GM12864 (cell line): ENCODE measurements around the gene LMNTD2.

Experiments
- DNase-seq: peaks from one replicate; pipeline ENCODE4 v3.0.0-alpha.2; 2011; ENCODE audit warnings: low read depth
- H3K4me3 ChIP-seq: 2 replicates; pipeline ENCODE4 v1.5.1; 2011; ENCODE audit warnings: mild to moderate bottlenecking, low read depth, low read length, control low read depth
- TF ChIP-seq, protein P1 (sequence below): IDR thresholded peaks from 2 replicates; pipeline ENCODE4 v1.5.1; 2011; ENCODE audit warnings: low read depth, mild to moderate bottlenecking, moderate library complexity, low read length, control low read depth, inconsistent platforms; ENCODE audit errors: missing control alignments

Gene LMNTD2, protein sequence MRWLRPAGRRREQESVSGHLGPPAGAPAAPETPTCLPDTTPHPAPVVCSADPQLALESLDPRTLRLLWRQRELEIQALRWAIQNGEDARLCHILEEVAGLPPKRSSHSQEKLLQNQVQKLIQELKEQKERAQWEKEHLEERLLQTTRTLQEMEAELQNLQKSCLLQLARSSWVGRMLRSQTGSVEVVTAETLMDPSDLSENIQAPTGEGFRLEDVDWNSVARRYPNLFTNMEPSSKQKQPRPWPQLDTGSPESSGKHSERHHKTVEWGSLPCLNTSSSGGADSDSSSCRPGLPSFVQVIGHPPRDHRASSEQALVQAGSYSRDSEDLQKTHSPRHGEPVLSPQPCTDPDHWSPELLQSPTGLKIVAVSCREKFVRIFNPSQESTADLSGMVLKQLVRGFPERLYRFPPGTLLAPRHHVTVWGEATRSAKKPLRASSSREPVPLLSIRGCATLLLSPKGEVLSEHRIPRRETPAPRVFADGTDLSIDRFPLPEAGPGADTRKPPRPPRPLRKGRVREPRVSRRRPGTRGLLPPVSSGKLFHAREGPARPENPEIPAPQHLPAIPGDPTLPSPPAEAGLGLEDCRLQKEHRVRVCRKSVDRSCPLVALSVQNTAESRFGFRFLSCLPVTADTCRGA

DNA sequence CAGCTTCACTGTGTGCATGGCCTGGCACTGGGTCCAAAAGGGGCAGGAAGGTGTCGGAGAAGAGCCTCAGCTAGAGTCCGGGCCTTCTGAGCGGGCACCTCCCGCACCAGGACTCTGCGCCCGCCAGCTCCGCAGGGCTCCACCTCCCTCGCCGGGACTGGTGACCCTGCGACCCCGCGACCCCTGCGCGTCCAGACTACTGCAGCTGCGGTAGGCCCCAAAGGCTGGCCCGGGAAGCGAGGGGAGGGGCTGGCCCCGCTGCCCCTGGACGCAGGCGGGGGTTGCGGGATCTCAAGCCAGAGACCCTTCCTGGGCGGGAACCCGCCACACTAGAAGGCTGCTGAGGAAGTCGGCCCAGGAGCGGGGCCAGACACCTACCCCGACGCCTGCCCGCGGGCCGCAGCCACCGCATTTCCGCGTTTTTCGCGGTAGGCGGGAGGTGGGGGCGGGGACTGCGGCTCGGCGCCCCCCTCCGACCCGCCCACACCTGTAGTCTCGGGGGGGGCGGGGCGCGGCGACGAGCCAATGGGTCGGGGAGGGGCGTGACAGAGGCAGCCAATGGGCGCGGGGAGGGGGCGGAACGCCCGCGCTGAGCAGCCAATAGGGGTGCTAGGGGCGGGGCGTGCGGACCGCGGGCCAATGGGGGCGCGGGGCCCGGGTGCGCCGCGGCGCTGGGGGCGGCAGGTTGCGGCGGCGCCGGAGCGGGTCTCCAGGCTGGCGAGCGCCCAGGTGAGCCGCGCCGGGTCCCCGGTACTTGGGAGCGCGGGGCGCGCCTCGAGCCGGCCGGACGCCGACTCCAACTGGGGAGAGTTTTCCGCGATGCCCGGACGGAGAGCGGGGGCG, at the start of gene LMNTD2, which contains the start of gene RASSF7:
LMNTD2 (minus strand) TSS at position 434 of the 843 bp plus-strand sequence; CDS start at position 412, 22 bp downstream.
RASSF7 (plus strand) TSS at position 666 of the 843 bp plus-strand sequence. CDS start 799 bp downstream, outside the sequence.
- peak within 1 kb of the TSS; percentile 77 for H3K4me3 ChIP-seq
- TF ChIP-seq, protein P1, sequence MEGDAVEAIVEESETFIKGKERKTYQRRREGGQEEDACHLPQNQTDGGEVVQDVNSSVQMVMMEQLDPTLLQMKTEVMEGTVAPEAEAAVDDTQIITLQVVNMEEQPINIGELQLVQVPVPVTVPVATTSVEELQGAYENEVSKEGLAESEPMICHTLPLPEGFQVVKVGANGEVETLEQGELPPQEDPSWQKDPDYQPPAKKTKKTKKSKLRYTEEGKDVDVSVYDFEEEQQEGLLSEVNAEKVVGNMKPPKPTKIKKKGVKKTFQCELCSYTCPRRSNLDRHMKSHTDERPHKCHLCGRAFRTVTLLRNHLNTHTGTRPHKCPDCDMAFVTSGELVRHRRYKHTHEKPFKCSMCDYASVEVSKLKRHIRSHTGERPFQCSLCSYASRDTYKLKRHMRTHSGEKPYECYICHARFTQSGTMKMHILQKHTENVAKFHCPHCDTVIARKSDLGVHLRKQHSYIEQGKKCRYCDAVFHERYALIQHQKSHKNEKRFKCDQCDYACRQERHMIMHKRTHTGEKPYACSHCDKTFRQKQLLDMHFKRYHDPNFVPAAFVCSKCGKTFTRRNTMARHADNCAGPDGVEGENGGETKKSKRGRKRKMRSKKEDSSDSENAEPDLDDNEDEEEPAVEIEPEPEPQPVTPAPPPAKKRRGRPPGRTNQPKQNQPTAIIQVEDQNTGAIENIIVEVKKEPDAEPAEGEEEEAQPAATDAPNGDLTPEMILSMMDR, result no peak
- DNase-seq, result peak; percentile 53

DNA sequence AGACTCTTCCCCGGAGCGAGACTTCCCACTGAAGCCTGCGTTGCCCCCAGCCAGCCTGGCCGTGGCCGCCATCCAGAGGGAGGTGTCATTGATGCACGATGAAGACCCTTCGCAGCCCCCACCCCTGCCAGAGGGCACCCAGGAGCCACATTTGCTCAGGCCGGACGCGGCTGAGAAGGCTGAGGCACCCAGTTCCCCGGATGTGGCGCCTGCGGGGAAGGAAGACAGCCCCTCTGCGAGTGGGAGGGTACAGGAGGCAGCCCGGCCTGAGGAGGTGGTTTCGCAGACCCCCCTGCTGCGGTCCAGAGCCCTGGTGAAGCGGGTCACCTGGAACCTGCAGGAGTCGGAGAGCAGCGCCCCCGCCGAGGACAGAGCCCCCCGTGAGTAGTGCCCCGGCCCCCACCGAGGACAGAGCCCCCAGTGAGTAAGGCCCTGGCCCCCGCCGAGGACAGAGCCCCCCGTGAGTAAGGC, 48.8 kb upstream of the LMNTD2 start:
- DNase-seq, result no peak
- TF ChIP-seq, protein P1, result no peak
- H3K4me3 ChIP-seq, result no peak overlapping the region

DNA sequence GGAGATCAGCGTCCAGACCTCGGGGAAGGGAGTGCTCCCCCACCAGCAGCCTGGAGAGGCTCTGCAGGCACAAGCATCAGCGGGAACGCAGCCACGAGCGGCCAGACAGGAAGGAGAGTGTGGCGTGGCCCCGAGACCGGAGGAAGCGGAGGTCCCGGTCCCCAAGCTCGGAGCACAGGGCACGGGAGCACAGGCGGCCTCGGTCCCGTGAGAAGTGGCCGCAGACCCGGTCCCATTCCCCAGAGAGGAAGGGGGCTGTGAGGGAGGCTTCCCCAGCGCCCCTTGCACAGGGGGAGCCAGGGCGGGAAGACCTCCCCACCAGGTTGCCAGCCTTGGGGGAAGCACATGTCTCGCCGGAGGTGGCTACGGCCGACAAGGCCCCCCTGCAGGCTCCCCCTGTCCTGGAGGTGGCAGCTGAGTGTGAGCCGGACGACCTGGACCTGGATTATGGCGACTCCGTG, 48.3 kb upstream of the LMNTD2 start:
- no peak for DNase-seq
- TF ChIP-seq, protein P1, result no peak
- H3K4me3 ChIP-seq, result no peak overlapping the region

DNA sequence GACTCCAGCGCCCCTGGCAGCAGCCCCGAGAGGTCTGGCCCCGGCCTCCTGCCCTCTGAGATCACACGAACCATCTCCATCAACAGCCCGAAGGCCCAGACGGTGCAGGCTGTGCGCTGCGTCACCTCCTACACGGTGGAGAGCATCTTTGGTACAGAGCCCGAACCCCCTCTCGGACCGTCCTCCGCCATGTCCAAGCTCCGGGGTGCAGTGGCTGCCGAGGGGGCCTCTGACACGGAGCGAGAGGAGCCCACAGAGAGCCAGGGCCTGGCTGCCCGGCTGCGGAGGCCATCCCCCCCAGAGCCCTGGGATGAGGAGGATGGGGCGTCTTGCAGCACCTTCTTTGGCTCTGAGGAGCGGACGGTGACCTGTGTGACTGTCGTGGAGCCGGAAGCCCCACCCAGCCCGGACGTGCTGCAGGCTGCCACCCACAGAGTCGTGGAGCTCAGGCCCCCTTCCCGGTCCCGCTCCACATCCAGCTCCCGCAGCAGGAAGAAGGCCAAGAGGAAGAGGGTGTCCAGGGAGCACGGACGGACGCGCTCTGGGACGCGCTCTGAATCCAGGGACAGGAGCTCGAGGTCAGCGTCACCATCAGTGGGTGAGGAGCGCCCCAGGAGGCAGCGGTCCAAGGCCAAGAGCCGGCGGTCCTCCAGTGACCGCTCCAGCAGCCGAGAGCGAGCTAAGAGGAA, 47.6 kb upstream of the LMNTD2 start:
- TF ChIP-seq, protein P1, result no peak
- DNase-seq, result no peak
- no peak overlapping the region for H3K4me3 ChIP-seq

DNA sequence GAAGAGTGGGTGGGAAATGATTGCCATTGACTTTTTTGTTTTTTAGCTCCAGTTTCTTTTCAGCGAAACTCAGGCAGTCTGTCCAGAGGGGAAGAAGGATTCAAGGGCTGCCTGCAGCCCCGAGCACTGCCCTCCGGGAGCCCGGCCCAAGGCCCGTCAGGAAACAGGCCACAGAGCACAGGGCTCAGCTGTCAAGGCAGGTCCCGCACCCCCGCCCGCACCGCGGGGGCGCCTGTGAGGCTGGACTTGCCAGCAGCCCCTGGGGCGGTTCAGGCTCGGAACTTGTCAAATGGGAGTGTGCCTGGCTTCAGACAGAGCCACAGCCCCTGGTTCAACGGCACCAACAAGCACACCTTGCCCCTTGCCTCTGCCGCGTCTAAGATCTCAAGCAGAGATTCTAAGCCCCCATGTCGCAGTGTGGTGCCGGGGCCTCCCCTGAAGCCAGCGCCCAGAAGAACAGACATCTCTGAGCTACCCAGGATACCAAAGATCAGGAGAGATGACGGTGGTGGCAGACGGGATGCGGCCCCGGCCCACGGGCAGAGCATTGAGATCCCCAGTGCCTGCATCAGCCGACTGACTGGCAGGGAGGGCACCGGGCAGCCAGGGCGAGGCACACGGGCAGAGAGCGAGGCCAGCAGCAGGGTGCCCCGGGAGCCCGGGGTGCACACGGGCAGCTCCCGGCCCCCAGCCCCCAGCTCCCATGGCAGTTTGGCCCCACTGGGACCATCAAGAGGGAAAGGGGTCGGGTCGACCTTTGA, 46.7 kb upstream of the LMNTD2 start:
- H3K4me3 ChIP-seq, result no peak overlapping the region
- TF ChIP-seq, protein P1, result no peak

More for the DNA sequence above, 46.7 kb upstream of the LMNTD2 start:
- DNase-seq, result no peak
